Measurements from ENCODE around the gene HENMT1. TPM values are rescaled to one million over a fixed set of nuclear protein-coding genes. Genes with fewer than 3 reads are reported as not detected.

Gene HENMT1
- total and polyA plus RNA-seq, 9 of the 15 experiments (the other 6 are each of a cell fraction or from before 2014, with no cell fraction given) = not detected

GRCh38 chr1:108691942-108692723 lies 31.2 kb upstream of the HENMT1 start, which contains the start of gene PRPF38B (continued):
- TF ChIP-seq ZNF407 (IDR thresholded peaks at IDR 0.05; ENCODE audit: low read depth) = 0 out of 2 replicates have a peak, but pooled peaks have one; percentile 20
- peak; percentile 82; the same call in 1 of the 2 replicates for TF ChIP-seq HDAC2 (IDR thresholded peaks at IDR 0.05)
- no peak for TF ChIP-seq RBM14 (IDR thresholded peaks at IDR 0.05; ENCODE audit: borderline replicate concordance, insufficient read depth, low read depth, low read length)
- TF ChIP-seq MED1 (CRISPR knock-in tag; IDR thresholded peaks at IDR 0.05; ENCODE audit: borderline replicate concordance) = no peak
- no peak for TF ChIP-seq SMARCE1 (IDR thresholded peaks at IDR 0.05)
- no peak for TF ChIP-seq ZNF57 (CRISPR knock-in tag; IDR thresholded peaks at IDR 0.05)
- peak; percentile 71 for TF ChIP-seq NR2C2 (CRISPR knock-in tag; IDR thresholded peaks at IDR 0.05)
- peak; percentile 95 for TF ChIP-seq NR2C2 (tag; IDR thresholded peaks at IDR 0.05)
- no peak for TF ChIP-seq CREBBP (IDR thresholded peaks at IDR 0.05; ENCODE audit: low read depth, low read length)
- peak; percentile 18; the same call in 1 of the 2 replicates for TF ChIP-seq FOXK1 (CRISPR knock-in tag; IDR thresholded peaks at IDR 0.05; ENCODE audit: borderline replicate concordance)
- no peak for TF ChIP-seq SNIP1 (IDR thresholded peaks at IDR 0.05; ENCODE audit: low read depth)
- TF ChIP-seq PBX2 (CRISPR knock-in tag; IDR thresholded peaks at IDR 0.05; ENCODE audit: low read depth) = no peak
- no peak for TF ChIP-seq PBX2 (tag; conservative IDR thresholded peaks at IDR 0.05; ENCODE audit: low read depth)
